ENCODE results near the gene DHX58.

Gene DHX58

GRCh38 chr17:42129109-42129837, 16.8 kb upstream of the DHX58 start:
- DNase-seq: no peak

- DNase-seq: no peak
Measured at GRCh38 chr17:42127414-42127813, 14.9 kb upstream of the DHX58 start.

- DNase-seq: no peak
Measured at GRCh38 chr17:42126836-42127235, 14.3 kb upstream of the DHX58 start.

- DNase-seq: no peak
Measured at GRCh38 chr17:42125565-42125964, 13.1 kb upstream of the DHX58 start.

- no peak for DNase-seq
Measured at GRCh38 chr17:42124256-42124655, 11.7 kb upstream of the DHX58 start.

- peak; percentile 80 for DNase-seq
Measured at GRCh38 chr17:42122371-42123303, 10.1 kb upstream of the DHX58 start, which contains the start of gene HSPB9. HSPB9 (plus strand) TSS chr17:42122804; CDS start chr17:42122851, 47 bp downstream.

- peak; percentile 79 for DNase-seq
Measured at GRCh38 chr17:42120770-42121769, 8.6 kb upstream of the DHX58 start, which contains the start of gene KAT2A. KAT2A (minus strand) TSS chr17:42121367; CDS start chr17:42121304, 63 bp downstream.

GRCh38 chr17:42120161-42120769, 7.8 kb upstream of the DHX58 start:
- no peak for DNase-seq

- no peak for DNase-seq
Measured at GRCh38 chr17:42119301-42119700, 6.8 kb upstream of the DHX58 start.

- DNase-seq: peak; percentile 47
Measured at GRCh38 chr17:42118545-42118944, 6.0 kb upstream of the DHX58 start.

- no peak for DNase-seq
Measured at GRCh38 chr17:42118126-42118510, 5.6 kb upstream of the DHX58 start.

- no peak for DNase-seq
Measured at GRCh38 chr17:42117397-42118125, 5.0 kb upstream of the DHX58 start.

- DNase-seq: peak; percentile 78
Measured at GRCh38 chr17:42116705-42117396, 4.3 kb upstream of the DHX58 start.

GRCh38 chr17:42114118-42114517, 1.6 kb upstream of the DHX58 start:
- no peak for DNase-seq

GRCh38 chr17:42113293-42114069, 967 bp upstream of the DHX58 start:
- no peak for DNase-seq

GRCh38 chr17:42111871-42112551, 503 bp downstream of the DHX58 start:
- DNase-seq: peak; percentile 38

GRCh38 chr17:42111265-42111636, 1.3 kb downstream of the DHX58 start:
- DNase-seq: no peak

- DNase-seq: no peak
Measured at GRCh38 chr17:42110301-42111264, 1.9 kb downstream of the DHX58 start.

All from NCI-H510A treated with DMSO at 0.1 percent for 48 hours (cell line).